ENCODE data around the gene DENND4C.
A peak's percentile ranks its signal among the peaks of the same experiment; 100 is the strongest.

The DENND4C gene

GRCh38 chr9:19231126-19231903 is 822 bp downstream of the DENND4C start:
- Histone ChIP-seq H3K4me3 (ENCODE audit: low read depth, low read length) (peak overlapping the region; percentile 92), H3K9me3 (ENCODE audit: control insufficient read depth, insufficient read depth, low read depth, low read length) (no peaks in the 10 kb centered on the region), H3K36me3 (ENCODE audit: control insufficient read depth in 2 of 2, insufficient read depth in 1 of 2, low read length in 2 of 2) (no peaks in the 10 kb centered on the region; a peak in 1 of 3 replicates), H3K4me1 (ENCODE audit: control insufficient read depth, insufficient read depth, low read length) (peaks cover 9% of the 10 kb centered on the region; the same call in 1 of the 2 replicates), H3K27ac (ENCODE audit: extremely low read depth, low read depth, low read length) (peak overlapping the region; percentile 96)
- TF ChIP-seq, protein P1, sequence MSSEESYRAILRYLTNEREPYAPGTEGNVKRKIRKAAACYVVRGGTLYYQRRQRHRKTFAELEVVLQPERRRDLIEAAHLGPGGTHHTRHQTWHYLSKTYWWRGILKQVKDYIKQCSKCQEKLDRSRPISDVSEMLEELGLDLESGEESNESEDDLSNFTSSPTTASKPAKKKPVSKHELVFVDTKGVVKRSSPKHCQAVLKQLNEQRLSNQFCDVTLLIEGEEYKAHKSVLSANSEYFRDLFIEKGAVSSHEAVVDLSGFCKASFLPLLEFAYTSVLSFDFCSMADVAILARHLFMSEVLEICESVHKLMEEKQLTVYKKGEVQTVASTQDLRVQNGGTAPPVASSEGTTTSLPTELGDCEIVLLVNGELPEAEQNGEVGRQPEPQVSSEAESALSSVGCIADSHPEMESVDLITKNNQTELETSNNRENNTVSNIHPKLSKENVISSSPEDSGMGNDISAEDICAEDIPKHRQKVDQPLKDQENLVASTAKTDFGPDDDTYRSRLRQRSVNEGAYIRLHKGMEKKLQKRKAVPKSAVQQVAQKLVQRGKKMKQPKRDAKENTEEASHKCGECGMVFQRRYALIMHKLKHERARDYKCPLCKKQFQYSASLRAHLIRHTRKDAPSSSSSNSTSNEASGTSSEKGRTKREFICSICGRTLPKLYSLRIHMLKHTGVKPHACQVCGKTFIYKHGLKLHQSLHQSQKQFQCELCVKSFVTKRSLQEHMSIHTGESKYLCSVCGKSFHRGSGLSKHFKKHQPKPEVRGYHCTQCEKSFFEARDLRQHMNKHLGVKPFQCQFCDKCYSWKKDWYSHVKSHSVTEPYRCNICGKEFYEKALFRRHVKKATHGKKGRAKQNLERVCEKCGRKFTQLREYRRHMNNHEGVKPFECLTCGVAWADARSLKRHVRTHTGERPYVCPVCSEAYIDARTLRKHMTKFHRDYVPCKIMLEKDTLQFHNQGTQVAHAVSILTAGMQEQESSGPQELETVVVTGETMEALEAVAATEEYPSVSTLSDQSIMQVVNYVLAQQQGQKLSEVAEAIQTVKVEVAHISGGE (tag by site-specific recombination; conservative IDR thresholded peaks at IDR 0.05; ENCODE audit: low read depth) = 0 out of 2 replicates have a peak, but pooled peaks have one; percentile 21
- TF ChIP-seq ZNF501 (tag by site-specific recombination; IDR thresholded peaks at IDR 0.05) (peak; percentile 17; the same call in 1 of the 2 replicates), PRDM1 (tag by site-specific recombination; IDR thresholded peaks at IDR 0.05) (0 out of 2 replicates have a peak, but pooled peaks have one; percentile 20), ZNF558 (tag by site-specific recombination; IDR thresholded peaks at IDR 0.05) (no peak), PRDM10 (tag by site-specific recombination; IDR thresholded peaks at IDR 0.05) (peak; percentile 35; the same call in 1 of the 2 replicates), ZNF654 (tag by site-specific recombination; IDR thresholded peaks at IDR 0.05; ENCODE audit: low read depth) (no peak), ZNF341 (tag by site-specific recombination; IDR thresholded peaks at IDR 0.05; ENCODE audit: low read depth) (0 out of 2 replicates have a peak, but pooled peaks have one; percentile 37), ZNF529 (tag by site-specific recombination; IDR thresholded peaks at IDR 0.05; ENCODE audit: insufficient replicate concordance) (no peak), ZXDB (tag by site-specific recombination; IDR thresholded peaks at IDR 0.05) (peak; percentile 9; the same call in 1 of the 2 replicates), ZBTB48 (tag by site-specific recombination; IDR thresholded peaks at IDR 0.05) (no peak), ZNF585B (tag by site-specific recombination; IDR thresholded peaks at IDR 0.05) (no peak), ZNF629 (tag by site-specific recombination; IDR thresholded peaks at IDR 0.05) (no peak), ZNF114 (tag by site-specific recombination; IDR thresholded peaks at IDR 0.05) (no peak), PATZ1 (tag by site-specific recombination; IDR thresholded peaks at IDR 0.05) (peak; percentile 79; the same call in 1 of the 2 replicates), MEIS1 (CRISPR knock-in tag; IDR thresholded peaks at IDR 0.05; ENCODE audit: borderline replicate concordance) (no peak), ZNF335 (tag by site-specific recombination; conservative IDR thresholded peaks at IDR 0.05) (peak; percentile 44), YY2 (tag by site-specific recombination; IDR thresholded peaks at IDR 0.05) (no peak), ZBTB8A (tag by site-specific recombination; IDR thresholded peaks at IDR 0.05) (no peak), ZNF311 (tag by site-specific recombination; IDR thresholded peaks at IDR 0.05; ENCODE audit: borderline replicate concordance) (no peak), ZNF555 (tag by site-specific recombination; conservative IDR thresholded peaks at IDR 0.05) (no peak)
- TF ChIP-seq, protein P2, sequence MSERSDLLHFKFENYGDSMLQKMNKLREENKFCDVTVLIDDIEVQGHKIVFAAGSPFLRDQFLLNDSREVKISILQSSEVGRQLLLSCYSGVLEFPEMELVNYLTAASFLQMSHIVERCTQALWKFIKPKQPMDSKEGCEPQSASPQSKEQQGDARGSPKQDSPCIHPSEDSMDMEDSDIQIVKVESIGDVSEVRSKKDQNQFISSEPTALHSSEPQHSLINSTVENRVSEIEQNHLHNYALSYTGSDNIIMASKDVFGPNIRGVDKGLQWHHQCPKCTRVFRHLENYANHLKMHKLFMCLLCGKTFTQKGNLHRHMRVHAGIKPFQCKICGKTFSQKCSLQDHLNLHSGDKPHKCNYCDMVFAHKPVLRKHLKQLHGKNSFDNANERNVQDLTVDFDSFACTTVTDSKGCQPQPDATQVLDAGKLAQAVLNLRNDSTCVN (tag by site-specific recombination; optimal IDR thresholded peaks at IDR 0.05) = no peak
- TF ChIP-seq, protein P3, sequence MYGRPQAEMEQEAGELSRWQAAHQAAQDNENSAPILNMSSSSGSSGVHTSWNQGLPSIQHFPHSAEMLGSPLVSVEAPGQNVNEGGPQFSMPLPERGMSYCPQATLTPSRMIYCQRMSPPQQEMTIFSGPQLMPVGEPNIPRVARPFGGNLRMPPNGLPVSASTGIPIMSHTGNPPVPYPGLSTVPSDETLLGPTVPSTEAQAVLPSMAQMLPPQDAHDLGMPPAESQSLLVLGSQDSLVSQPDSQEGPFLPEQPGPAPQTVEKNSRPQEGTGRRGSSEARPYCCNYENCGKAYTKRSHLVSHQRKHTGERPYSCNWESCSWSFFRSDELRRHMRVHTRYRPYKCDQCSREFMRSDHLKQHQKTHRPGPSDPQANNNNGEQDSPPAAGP (tag by site-specific recombination; IDR thresholded peaks at IDR 0.05) = no peak
- CTCF ChIA-PET = interaction anchor here (0.6 to 1.2 kb wide), 3 partner anchors 10 to 1189 kb away, joined by 3 to 6 read pairs (median 4); no protein-coding TSS in a partner anchor
- POLR2A ChIA-PET = interaction anchor here (0.5 to 2.0 kb wide), 14 partner anchors 10 to 182 kb away, joined by 3 to 14 read pairs (median 6); partner anchors contain the start of genes RPS6 and RRAGA
